ENCODE measurements around the gene LMO2. TPM values are rescaled to one million over a fixed set of nuclear protein-coding genes. Genes with fewer than 3 reads are reported as not detected.
"Not testable (repeated sequence)": the region's sequence is repeated elsewhere in the genome, so short reads cannot be mapped to it uniquely, and the experiment has no call there.

LMO2 gene
- total RNA-seq, 1 experiment from 2014 or later = 6.0 TPM

DNA sequence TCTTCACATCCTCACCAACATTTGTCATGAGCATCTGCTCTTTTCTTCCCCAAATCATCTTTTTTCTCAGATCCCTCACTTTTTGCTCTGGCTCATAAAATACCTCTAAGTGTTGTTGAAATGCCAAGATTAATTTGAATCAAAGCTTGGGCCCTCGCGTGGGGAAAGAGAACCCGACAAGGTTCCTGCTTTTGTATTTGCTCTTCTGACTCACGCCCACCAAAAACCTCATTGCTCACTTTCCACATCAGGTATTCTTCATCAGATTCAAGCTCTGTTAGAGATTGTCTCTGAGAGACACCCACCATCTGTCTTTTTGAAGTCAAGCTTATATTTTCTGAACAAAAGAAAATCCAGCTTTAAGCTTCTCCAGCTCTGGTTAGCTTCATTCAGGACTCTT lies 64.7 kb downstream of the LMO2 start:
- no peak for DNase-seq (ENCODE audit: low read depth)

DNA sequence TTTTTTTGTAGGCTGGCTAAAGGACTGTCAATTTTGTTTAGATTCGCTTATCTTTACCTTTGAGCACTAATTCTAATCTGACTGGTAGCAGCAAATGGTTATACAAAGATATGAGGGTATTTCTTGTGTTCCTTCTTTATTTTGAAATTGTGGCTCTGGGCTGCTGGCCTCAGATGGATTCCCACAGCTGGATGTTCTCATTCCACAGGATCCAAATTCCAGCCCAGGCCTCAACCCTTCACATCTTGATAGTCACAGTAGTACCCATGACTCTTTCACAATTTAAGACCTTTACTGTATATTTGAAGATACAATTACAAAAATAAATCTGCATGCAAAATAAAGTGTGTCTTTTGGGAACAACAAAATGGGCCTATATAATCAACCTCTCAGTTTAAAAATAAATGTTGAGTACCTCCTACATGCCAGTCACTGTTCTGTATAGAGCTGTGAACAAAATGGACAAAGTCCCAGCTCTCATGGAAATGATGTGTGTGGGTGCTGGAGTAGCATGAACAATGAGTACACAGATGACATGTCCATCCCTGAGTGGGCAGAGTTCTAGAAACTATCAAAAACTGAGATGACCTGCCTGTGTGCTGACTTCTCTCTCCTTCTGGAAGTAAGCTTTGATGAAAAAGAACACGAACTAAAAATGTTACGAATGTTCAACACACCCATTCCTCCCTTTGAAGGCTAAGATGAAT lies 65.9 kb downstream of the LMO2 start:
- no peak for DNase-seq (ENCODE audit: low read depth)

DNA sequence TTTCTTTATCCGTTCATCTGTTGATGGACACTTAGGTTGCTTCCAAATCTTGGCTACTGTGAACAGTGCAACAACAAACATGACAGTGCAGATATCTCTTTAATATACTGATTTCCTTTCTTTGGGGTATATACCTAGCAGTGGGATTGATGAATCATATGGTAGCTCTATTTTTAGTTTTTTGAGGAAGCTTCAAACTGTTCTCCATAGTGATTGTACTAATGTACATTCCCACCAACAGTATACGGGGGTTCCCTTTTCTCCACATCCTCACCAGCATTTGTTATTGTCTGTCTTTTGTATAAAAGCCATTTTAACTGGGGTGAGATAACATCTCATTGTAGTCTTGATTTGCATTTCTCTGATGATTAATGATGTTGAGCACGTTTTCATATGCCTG lies 68.9 kb downstream of the LMO2 start:
- not testable (repeated sequence) for DNase-seq (ENCODE audit: low read depth)

DNA sequence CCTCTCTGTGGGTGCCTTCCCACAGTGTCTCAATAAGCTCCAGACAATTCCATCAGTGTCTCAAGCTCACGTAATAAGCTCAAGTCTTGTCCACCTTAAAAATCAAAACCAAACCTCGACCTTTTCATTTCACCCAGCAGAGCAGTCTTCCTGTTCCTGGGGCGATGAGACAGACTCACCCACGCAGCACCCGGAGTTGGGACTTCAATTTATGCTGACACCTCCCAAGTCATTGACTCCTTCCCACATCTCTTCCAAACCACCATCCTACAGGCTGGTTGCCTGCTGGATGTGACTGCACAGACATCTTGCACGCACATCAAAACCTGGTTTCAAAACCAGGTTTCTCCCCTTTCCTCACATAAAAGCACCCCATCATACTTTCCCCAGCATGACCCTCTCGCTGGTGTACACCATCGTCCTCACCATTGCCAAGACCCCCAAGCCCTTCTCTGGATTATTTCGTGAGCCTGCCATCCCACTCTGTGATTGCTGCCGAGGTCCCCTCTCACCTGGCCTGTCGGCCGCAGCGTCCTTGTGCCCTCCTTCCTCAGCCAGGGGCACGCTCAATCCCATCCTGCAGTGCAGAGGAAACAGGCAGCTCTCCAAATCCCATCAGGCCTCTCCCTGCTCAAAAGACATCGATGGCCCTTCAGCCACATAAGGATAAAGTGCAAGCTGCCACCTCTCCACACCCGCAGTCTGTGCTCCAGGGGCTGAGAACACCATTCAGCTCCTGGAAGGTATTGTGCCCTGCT lies 72.4 kb downstream of the LMO2 start:
- DNase-seq (ENCODE audit: low read depth) = no peak

Other genes with a start within 250 kb of the LMO2 start
- gene C11orf91, start 191.2 kb downstream of the LMO2 start, total RNA-seq (2014; rRNA removed; shearing (Covaris generic)) = not detected in 2 replicates
- 246 and 312 TPM in 2 replicates for gene CD59, start 155.7 kb downstream of the LMO2 start, total RNA-seq (2014; rRNA removed; shearing (Covaris generic))
- 37.2 and 54.6 TPM in 2 replicates for gene FBXO3, start 117.6 kb downstream of the LMO2 start, total RNA-seq (2014; rRNA removed; shearing (Covaris generic))
- 140 and 166 TPM in 2 replicates for gene CAPRIN1, start 159.7 kb upstream of the LMO2 start, total RNA-seq (2014; rRNA removed; shearing (Covaris generic))
- 23.4 and 38.9 TPM in 2 replicates for gene NAT10, start 213.6 kb upstream of the LMO2 start, total RNA-seq (2014; rRNA removed; shearing (Covaris generic))

Data from Daoy (cell line).